A549 treated with CORT108297 at 1 μM for 4 hours (cell line): ENCODE measurements around the gene HSP90AB1. TPM values are rescaled to one million over a fixed set of nuclear protein-coding genes. Genes with fewer than 3 reads are reported as not detected.

Experiments
- total RNA-seq: library from RNA; stranded (reverse); fragments of 200-300 nt; extraction: Qiagen RNA extraction; gene quantifications from 5 replicates; pipeline ENCODE4 v1.2.3, GENCODE V29; 2022

Gene HSP90AB1
- 1,156 to 1,487 TPM (median 1,195 TPM) in 5 replicates for total RNA-seq

DNA sequence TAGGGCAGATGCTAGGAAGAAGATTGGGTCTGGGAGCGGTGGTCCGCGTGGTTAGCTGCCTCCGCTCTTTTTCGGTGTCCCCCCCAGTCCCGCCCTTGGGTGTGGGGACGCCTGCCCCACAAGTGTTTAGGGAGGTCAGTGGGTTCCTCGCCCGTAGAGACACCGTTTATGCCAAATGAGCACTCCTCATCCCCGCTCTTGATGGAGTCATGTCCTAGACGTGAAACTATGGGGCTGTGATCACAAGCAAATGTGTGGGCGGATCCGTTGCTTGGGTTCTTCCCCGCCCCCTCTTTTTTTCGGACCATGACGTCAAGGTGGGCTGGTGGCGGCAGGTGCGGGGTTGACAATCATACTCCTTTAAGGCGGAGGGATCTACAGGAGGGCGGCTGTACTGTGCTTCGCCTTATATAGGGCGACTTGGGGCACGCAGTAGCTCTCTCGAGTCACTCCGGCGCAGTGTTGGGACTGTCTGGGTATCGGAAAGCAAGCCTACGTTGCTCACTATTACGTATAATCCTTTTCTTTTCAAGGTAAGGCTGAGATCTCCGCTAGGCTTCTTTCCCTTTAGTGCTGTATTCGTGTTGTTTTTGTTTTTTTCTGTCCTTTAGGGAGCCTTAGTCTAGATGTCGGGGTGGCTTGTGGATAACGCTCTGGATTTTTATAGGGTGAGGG lies at the start of gene HSP90AB1:
TSS of gene HSP90AB1 (plus strand) at position 439 of the 675 bp plus-strand sequence. CDS start 1,529 bp downstream, outside the sequence.

DNA sequence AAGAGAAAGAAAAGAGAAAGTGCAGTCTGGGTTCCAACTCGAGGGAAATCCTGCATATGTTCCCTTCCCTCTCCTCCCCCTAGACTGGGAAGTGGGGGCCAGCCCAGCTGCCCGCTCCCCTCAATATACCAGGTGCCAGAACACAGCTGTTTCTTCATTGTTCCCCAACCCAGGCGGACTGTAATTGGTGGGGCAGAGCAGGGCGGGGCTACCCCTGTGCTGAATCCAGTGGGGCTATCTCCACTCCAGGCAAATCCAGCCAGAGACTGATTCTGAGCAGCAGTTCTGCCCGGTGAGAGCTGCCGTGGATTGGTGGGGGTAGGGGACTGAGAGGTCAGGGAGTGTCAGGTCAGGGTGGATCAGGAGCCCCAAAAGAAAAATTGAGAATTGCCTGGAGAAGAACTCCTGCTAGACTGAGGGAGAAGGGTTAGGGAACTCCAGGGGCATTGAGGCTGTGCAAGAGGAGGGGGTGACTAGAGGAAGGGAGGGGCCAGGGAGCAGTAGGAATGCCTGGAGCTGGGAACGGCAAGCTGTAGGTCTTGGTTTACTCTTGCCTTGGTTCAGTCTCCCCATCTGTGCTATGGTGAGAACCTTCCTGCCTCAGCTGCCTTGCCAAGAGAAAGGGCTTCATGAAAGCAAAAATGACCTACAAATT lies 30.1 kb upstream of the HSP90AB1 start, which contains the start of gene MYMX:
TSS of gene MYMX (plus strand) at position 250 of the 655 bp plus-strand sequence. CDS start 546 bp downstream, outside the sequence.

DNA sequence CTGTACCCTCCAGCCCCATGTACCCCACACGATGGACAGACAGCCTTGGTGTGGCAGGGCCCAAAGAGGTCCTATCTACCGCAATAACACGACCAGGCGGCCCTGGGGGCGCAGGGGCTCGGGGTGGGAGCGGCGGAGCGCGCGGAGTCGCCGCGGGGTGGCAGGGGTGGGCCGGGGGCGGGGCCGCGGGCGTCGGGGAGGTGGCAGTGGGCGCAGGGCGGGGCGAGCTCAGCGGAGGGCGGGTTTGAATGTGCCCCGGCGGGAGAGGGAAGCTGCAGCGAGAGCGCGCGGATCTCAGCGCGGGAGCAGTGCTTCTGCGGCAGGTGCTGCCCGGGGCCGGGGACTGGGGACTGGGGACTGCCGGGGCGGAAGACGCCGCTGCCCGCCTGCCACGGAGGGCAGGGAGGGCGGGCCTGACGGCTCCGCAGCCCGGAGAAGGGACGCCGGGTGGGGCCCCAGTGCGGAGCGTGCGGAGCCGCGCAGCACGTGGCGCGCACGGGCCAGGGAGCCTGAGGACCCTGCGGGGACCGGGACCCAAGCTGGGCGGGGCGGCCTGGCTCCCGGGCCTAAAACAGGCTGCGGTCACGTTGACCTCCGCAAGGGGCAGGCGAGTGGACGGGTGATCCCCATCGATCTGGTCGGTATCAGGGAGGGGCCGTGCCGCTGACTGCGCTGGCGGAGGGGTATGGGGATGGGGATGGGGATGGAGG lies 23.4 kb upstream of the HSP90AB1 start, which contains the start of gene SLC29A1:
TSS of gene SLC29A1 (plus strand) at position 277 of the 710 bp plus-strand sequence. CDS start 3,719 bp downstream, outside the sequence.

DNA sequence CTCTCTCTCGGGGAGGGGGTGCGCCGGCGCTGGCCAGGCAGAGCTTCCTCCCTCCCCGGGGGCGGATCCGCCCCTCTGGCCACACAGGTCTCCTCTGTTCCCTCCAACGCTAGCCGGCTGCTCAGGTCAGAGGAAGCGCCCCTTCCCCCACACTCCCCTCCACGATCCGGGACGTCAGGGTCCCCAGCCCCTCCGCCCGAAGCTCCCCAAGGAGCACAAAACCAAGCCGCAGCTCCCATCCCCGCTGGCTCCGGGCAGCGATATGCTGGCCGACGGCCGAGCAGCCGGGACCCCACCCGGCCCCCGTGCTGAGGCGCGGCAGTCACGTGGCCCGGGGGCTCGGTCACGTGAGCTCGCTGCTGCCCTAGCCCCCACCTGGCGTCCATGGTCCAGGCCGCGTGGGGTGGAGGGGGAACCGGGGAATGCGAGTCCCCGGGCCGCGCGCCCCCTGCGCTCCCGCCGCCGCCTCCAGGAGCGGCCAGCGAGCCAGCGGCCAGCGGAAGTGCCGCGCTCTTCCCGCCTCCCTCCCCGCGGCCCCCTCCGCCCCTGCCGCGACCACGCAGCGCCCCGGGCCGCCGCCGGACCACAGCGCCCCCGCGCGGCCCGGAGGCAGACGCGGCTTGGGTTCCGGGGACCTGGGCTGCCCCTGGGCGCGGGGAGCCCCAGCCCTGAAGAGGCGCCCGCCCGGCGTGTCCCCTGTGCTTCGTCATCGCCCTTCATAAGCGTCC lies 10.3 kb downstream of the HSP90AB1 start, which contains the start of gene SLC35B2:
TSS of gene SLC35B2 (minus strand) at position 504 of the 728 bp plus-strand sequence. CDS start at position 386, 118 bp downstream.

DNA sequence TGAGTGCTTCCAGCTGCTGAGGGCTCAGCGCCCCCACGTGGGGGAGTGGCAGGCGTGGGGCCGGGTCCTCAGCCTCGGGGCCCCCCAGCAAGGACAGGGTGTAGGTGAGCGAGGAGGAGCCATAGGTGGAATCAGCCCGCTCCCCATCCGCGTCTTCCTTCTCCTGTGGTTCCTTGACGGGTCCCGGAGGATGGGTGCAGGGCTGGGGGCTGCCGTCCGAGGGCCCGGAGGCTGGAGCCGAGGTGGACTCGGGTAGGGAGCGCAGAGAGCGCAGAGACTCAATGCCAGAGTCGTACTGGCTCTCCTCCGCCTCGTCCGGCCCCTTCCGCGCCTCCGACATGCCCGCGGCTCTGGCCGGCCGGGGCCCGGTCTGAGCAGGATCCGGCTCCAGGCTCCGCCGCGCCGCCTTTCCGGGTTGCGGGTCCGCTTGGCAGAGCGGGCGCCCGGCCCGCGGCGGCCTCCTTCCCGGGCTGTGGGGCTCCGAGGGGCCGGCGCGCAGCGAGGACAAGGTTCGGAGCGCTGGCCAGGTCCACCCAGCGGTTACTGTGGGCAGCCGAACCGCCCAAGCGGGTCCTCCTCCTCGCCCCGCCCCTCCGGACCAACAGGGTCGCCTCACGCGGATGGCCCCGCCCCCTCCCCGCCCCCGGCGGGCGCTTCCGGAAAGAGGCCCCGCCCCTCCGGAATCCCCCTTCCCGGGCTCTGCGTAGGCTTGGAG lies 18.3 kb downstream of the HSP90AB1 start, which contains the start of gene NFKBIE:
TSS of gene NFKBIE (minus strand) at position 545 of the 715 bp plus-strand sequence. CDS start at position 340, 205 bp downstream.

DNA sequence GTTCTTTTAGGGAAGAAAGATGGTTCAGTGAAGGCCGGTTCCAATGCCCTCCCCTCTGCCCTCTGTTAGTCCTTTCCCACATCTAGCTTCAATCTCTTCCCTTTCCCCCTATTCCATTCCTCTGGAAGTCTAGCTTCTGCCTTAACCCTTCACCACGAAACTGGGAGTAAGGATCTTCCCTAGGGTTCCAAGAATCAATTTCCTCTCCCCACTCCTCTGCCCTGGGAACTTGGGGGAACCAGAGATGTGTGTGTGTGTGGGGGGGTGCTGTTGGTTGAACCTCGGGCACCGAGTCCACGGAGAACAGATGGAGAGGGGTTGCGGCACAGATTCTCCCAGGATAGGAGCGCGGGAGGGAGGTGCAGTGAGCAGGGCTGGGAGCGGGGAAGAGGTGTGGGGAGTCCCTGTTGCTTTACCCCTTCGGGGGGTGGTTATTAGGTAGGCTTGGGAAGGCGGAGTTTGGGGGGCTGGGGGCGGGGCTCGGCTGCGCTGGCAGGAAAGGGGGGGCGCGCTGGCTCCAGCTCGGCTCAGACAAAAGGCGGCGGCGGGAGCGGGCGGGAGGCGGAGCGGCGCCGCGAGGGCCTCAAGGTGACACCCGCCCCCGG lies 23.1 kb downstream of the HSP90AB1 start, which contains the start of gene TMEM151B:
TSS of gene TMEM151B (plus strand) at position 530 of the 605 bp plus-strand sequence. CDS start 293 bp downstream, outside the sequence.

Other genes with a start within 250 kb of the HSP90AB1 start
- 58.4 to 75.2 TPM (median 73.2 TPM) in 5 replicates for gene MRPL14, start 119.6 kb upstream of the HSP90AB1 start, total RNA-seq
- gene TMEM63B, start 119.5 kb upstream of the HSP90AB1 start, total RNA-seq: 12.7 to 18.0 TPM (median 16.7 TPM) in 5 replicates
- gene CAPN11, start 88.3 kb upstream of the HSP90AB1 start, total RNA-seq: 0.02 TPM in 1 of 5 replicates, not detected in the others
- not detected in 5 replicates for gene MYMX, start 30.2 kb upstream of the HSP90AB1 start, total RNA-seq
- gene SLC29A1, start 23.5 kb upstream of the HSP90AB1 start, total RNA-seq: 41.8 to 58.1 TPM (median 55.7 TPM) in 5 replicates
- gene SLC35B2, start 10.4 kb downstream of the HSP90AB1 start, total RNA-seq: 52.8 to 71.0 TPM (median 68.4 TPM) in 5 replicates
- gene NFKBIE, start 18.4 kb downstream of the HSP90AB1 start, total RNA-seq: 8.8 to 13.9 TPM (median 12.1 TPM) in 5 replicates
- 0.02 to 0.06 TPM (median 0.04 TPM) in 4 of 5 replicates, not detected in the other for gene TMEM151B, start 23.3 kb downstream of the HSP90AB1 start, total RNA-seq
- 5.9 to 8.5 TPM (median 7.3 TPM) in 5 replicates for gene AARS2, start 66.2 kb downstream of the HSP90AB1 start, total RNA-seq
- not detected in 5 replicates for gene SPATS1, start 95.5 kb downstream of the HSP90AB1 start, total RNA-seq
- 10.5 to 16.9 TPM (median 12.3 TPM) in 5 replicates for gene CDC5L, start 140.6 kb downstream of the HSP90AB1 start, total RNA-seq